IMR-90 (cell line): Measurements from ENCODE around the gene CACNG5. TPM values are rescaled to one million over a fixed set of nuclear protein-coding genes. Genes with fewer than 3 reads are reported as not detected.

ENCODE experiments used
- ATAC-seq: fragments of 200-7000 bp; cut with Tn5 transposase; 2 replicates; pipeline ENCODE4 v1.9.1; 2020; ENCODE audit warnings: low read depth, mild to moderate bottlenecking, moderate library complexity
- BruUV-seq: library from RNA; stranded (reverse); fragments of 400-500 nt; replicated peaks from 2 replicates; lab custom pipeline; 2021; lab: Mats Ljungman, UMichigan
- CTCF ChIA-PET: fragments of 300-600 bp; formaldehyde crosslinking; extraction: SDS; loops from one replicate; lab custom pipeline; 2021; ENCODE audit warnings: antibody characterized with exemption; lab: Yijun Ruan, JAX
- POLR2A ChIA-PET: fragments of 300-600 bp; sonication (Branson Sonifier 250); formaldehyde crosslinking; loops from one replicate; lab custom pipeline; 2022; ENCODE audit warnings: antibody characterized with exemption; ENCODE audit not compliant: unreplicated experiment; lab: Charles Lee
- DNase-seq: peaks from one replicate; pipeline ENCODE4 v3.0.0; 2013
- H2AFZ ChIP-seq: replicated peaks from 2 replicates; pipeline ENCODE3; 2013; ENCODE audit warnings: low read length, mild to moderate bottlenecking; ENCODE audit not compliant: poor library complexity
- H2AK5ac ChIP-seq: 2 replicates; pipeline ENCODE4 v1.6.1; 2013; ENCODE audit warnings: low read depth, low read length, inconsistent platforms
- H2AK9ac ChIP-seq: replicated peaks from 2 replicates; pipeline ENCODE3; 2013; ENCODE audit warnings: mild to moderate bottlenecking, low read depth, low read length, moderate library complexity; ENCODE audit not compliant: poor library complexity
- H2BK120ac ChIP-seq: 2 replicates; pipeline ENCODE4 v1.6.1; 2013; ENCODE audit warnings: low read depth, low read length, inconsistent platforms
- H2BK15ac ChIP-seq: 3 replicates; pipeline ENCODE4 v1.6.1; 2013; ENCODE audit warnings: low read depth, low read length, inconsistent platforms
- H2BK20ac ChIP-seq: 2 replicates; pipeline ENCODE4 v1.6.1; 2013; ENCODE audit warnings: low read depth, mild to moderate bottlenecking, inconsistent platforms, low read length, moderate library complexity
- H2BK5ac ChIP-seq: 2 replicates; pipeline ENCODE4 v1.6.1; 2013; ENCODE audit warnings: mild to moderate bottlenecking, low read depth, low read length, inconsistent platforms; ENCODE audit not compliant: poor library complexity, severe bottlenecking
- H3K14ac ChIP-seq: replicated peaks from 2 replicates; pipeline ENCODE4 v1.6.1; 2013; ENCODE audit warnings: low read depth, low read length, inconsistent platforms
- H3K18ac ChIP-seq: 2 replicates; pipeline ENCODE4 v1.6.1; 2013; ENCODE audit warnings: low read depth, low read length, control low read depth
- H3K23ac ChIP-seq: 2 replicates; pipeline ENCODE4 v1.6.1; 2013; ENCODE audit warnings: low read depth, low read length, inconsistent platforms
- H3K27ac ChIP-seq: 2 replicates; pipeline ENCODE4 v1.5.1; 2013; ENCODE audit warnings: mild to moderate bottlenecking, control low read depth, low read length; ENCODE audit not compliant: insufficient read depth
- H3K27me3 ChIP-seq: 2 replicates; pipeline ENCODE4 v1.6.1; 2013; ENCODE audit warnings: low read length; ENCODE audit not compliant: control insufficient read depth, insufficient read depth
- H3K36me3 ChIP-seq: 2 replicates; pipeline ENCODE4 v1.6.1; 2013; ENCODE audit warnings: low read length, mixed read lengths; ENCODE audit not compliant: control insufficient read depth, insufficient read depth
- H3K4ac ChIP-seq: 2 replicates; pipeline ENCODE4 v1.6.1; 2013; ENCODE audit warnings: low read depth, low read length, inconsistent platforms
- H3K4me1 ChIP-seq: 2 replicates; pipeline ENCODE4 v1.6.1; 2013; ENCODE audit warnings: low read length, mixed read lengths; ENCODE audit not compliant: control insufficient read depth, insufficient read depth
- H3K4me2 ChIP-seq: 2 replicates; pipeline ENCODE4 v1.6.1; 2013; ENCODE audit warnings: low read depth, mild to moderate bottlenecking, control low read depth, low read length, moderate library complexity
- H3K4me3 ChIP-seq: 2 replicates; pipeline ENCODE4 v1.5.1; 2013; ENCODE audit warnings: low read depth, mild to moderate bottlenecking, control low read depth, low read length, moderate library complexity; ENCODE audit not compliant: insufficient read depth
- H3K56ac ChIP-seq: 2 replicates; pipeline ENCODE4 v1.6.1; 2013; ENCODE audit warnings: low read length, inconsistent platforms; ENCODE audit not compliant: insufficient read depth; ENCODE audit errors: extremely low read depth
- H3K79me1 ChIP-seq, 2 experiments: 2 replicates each; pipeline ENCODE4 v1.6.1; 2013; ENCODE audit warnings: low read length in 2 of 2, inconsistent platforms in 1 of 2, low read depth in 1 of 2
- H3K9ac ChIP-seq: 2 replicates; pipeline ENCODE4 v1.6.1; 2013; ENCODE audit warnings: low read depth, low read length, control low read depth
- H3K9me1 ChIP-seq: 2 replicates; pipeline ENCODE4 v1.6.1; 2013; ENCODE audit warnings: low read length, inconsistent platforms; ENCODE audit not compliant: insufficient read depth
- H3K9me3 ChIP-seq: 2 replicates; pipeline ENCODE4 v1.6.1; 2013; ENCODE audit warnings: low read length; ENCODE audit not compliant: control insufficient read depth, insufficient read depth
- H4K20me1 ChIP-seq: 2 replicates; pipeline ENCODE4 v1.6.1; 2013; ENCODE audit warnings: low read length, inconsistent platforms; ENCODE audit not compliant: insufficient read depth
- H4K5ac ChIP-seq: 2 replicates; pipeline ENCODE4 v1.6.1; 2013; ENCODE audit warnings: mild to moderate bottlenecking, low read depth, low read length, control low read depth
- H4K8ac ChIP-seq, 2 experiments: 2 replicates each; pipeline ENCODE4 v1.6.1; 2013; ENCODE audit warnings: low read depth in 2 of 2, low read length in 2 of 2, control low read depth in 1 of 2, inconsistent platforms in 1 of 2
- H4K91ac ChIP-seq: 2 replicates; pipeline ENCODE4 v1.6.1; 2013; ENCODE audit warnings: low read depth, low read length, inconsistent platforms; ENCODE audit not compliant: insufficient read depth
- BHLHE40 ChIP-seq: fragments of 150-350 bp; IDR thresholded peaks from 2 replicates; pipeline ENCODE4 v1.6.1; 2016; ENCODE audit warnings: mild to moderate bottlenecking, low read depth, low read length
- CTCF ChIP-seq: conservative IDR thresholded peaks from 2 replicates; pipeline ENCODE4 v1.5.1; 2012; ENCODE audit warnings: mild to moderate bottlenecking, low read depth, low read length, improper control_type of control experiment
- NFE2L2 ChIP-seq: fragments of 150-350 bp; IDR thresholded peaks from 2 replicates; pipeline ENCODE4 v1.6.1; 2016; ENCODE audit warnings: low read depth, mild to moderate bottlenecking, low read length
- SMC3 ChIP-seq: fragments of 150-350 bp; IDR thresholded peaks from 2 replicates; pipeline ENCODE4 v1.6.1; 2016; ENCODE audit warnings: low read depth, mild to moderate bottlenecking, antibody characterized with exemption, low read length, moderate library complexity
- WGBS, 2 experiments: methylation state at CpG; one replicate each; pipeline versions ENCODE4 v1.1.5 to v1.1.7; 2013; ENCODE audit warnings: missing lambda C conversion rate in 2 of 2; ENCODE audit not compliant: insufficient read length in 1 of 2; ENCODE audit errors: extremely low coverage in 2 of 2; 5-methylcytosine and 5-hydroxymethylcytosine counted together
- dilution Hi-C: fragments of 300-500 bp; cut with HindIII; formaldehyde crosslinking; loops from one replicate; pipeline ENCODE4 v1.14.3; 2018; ENCODE audit warnings: low sequenced_read_pairs; ENCODE audit not compliant: unreplicated experiment
- in situ Hi-C: fragments of 300-500 bp; cut with MboI; formaldehyde crosslinking; loops from 3 replicates; pipeline ENCODE4 v1.14.3; 2019; ENCODE audit warnings: low sequenced_read_pairs, inconsistent platforms, mixed read lengths
- intact Hi-C: fragments of 100-400 bp; cut with micrococcal nuclease; formaldehyde crosslinking; loops from 2 replicates; pipeline ENCODE4 v1.10.0; 2022
- polyA plus RNA-seq, 3 experiments: library from polyadenylated mRNA; depleted of rRNA; stranded (reverse); fragments of >200 nt; gene quantifications; 2 replicates each; pipeline ENCODE4 v1.2.3, GENCODE V29; 2012; ENCODE audit warnings: low replicate concordance in 1 of 3
- total RNA-seq: library from RNA; depleted of rRNA; stranded (reverse); fragments of >200 nt; gene quantifications from 2 replicates; pipeline ENCODE4 v1.2.3, GENCODE V29; 2012

CACNG5 gene
- total and polyA plus RNA-seq, 2 of the 4 experiments (the other 2 are of a cell fraction): not detected

GRCh38 chr17:66932311-66932710 lies 97.4 kb downstream of the CACNG5 start:
- in situ Hi-C loops (no loop called here), dilution Hi-C loops (no loop called here), intact Hi-C loops (no loop called here)
- Histone ChIP-seq H2BK5ac (no peak overlapping the region), H3K36me3 (no peaks in the 10 kb centered on the region), H3K4me3 (no peak overlapping the region), H4K5ac (no peak overlapping the region), H3K14ac (no peak overlapping the region), H2BK15ac (no peak overlapping the region), H3K4me1 (no peaks in the 10 kb centered on the region), H3K9me1 (no peaks in the 10 kb centered on the region), H3K27me3 (peaks cover 23% of the 10 kb centered on the region), H3K4me2 (no peak overlapping the region), H2AK5ac (no peak overlapping the region), H3K56ac (no peak overlapping the region), H4K20me1 (no peaks in the 10 kb centered on the region), H4K8ac (no peak overlapping the region), H2BK20ac (no peak overlapping the region), H3K9ac (no peak overlapping the region), H2BK120ac (no peak overlapping the region), H3K9me3 (peaks cover 7% of the 10 kb centered on the region), H4K91ac (no peak overlapping the region), H3K4ac (no peak overlapping the region), H3K23ac (no peak overlapping the region), H3K79me1 (no peaks in the 10 kb centered on the region), H3K27ac (no peak overlapping the region), H3K18ac (no peak overlapping the region), H2AK9ac (no peak overlapping the region), H2AFZ (no peak overlapping the region)
- POLR2A ChIA-PET: no interaction called here
- BruUV-seq: no TSS peak
- no CpG with 5 or more reads among the region's 2 CpGs for WGBS, 2 experiments
- CTCF ChIA-PET: no interaction called here
- no peak for DNase-seq
- ATAC-seq: no peak
- no peak for TF ChIP-seq NFE2L2
- TF ChIP-seq CTCF: no peak
- no peak for TF ChIP-seq BHLHE40
- no peak for TF ChIP-seq SMC3
